Measurements from ENCODE around the gene MUC15.

- TF ChIP-seq, protein P1, sequence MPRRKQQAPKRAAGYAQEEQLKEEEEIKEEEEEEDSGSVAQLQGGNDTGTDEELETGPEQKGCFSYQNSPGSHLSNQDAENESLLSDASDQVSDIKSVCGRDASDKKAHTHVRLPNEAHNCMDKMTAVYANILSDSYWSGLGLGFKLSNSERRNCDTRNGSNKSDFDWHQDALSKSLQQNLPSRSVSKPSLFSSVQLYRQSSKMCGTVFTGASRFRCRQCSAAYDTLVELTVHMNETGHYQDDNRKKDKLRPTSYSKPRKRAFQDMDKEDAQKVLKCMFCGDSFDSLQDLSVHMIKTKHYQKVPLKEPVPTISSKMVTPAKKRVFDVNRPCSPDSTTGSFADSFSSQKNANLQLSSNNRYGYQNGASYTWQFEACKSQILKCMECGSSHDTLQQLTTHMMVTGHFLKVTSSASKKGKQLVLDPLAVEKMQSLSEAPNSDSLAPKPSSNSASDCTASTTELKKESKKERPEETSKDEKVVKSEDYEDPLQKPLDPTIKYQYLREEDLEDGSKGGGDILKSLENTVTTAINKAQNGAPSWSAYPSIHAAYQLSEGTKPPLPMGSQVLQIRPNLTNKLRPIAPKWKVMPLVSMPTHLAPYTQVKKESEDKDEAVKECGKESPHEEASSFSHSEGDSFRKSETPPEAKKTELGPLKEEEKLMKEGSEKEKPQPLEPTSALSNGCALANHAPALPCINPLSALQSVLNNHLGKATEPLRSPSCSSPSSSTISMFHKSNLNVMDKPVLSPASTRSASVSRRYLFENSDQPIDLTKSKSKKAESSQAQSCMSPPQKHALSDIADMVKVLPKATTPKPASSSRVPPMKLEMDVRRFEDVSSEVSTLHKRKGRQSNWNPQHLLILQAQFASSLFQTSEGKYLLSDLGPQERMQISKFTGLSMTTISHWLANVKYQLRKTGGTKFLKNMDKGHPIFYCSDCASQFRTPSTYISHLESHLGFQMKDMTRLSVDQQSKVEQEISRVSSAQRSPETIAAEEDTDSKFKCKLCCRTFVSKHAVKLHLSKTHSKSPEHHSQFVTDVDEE (CRISPR knock-in tag; IDR thresholded peaks at IDR 0.05), result no peak
- TF ChIP-seq, protein P2, sequence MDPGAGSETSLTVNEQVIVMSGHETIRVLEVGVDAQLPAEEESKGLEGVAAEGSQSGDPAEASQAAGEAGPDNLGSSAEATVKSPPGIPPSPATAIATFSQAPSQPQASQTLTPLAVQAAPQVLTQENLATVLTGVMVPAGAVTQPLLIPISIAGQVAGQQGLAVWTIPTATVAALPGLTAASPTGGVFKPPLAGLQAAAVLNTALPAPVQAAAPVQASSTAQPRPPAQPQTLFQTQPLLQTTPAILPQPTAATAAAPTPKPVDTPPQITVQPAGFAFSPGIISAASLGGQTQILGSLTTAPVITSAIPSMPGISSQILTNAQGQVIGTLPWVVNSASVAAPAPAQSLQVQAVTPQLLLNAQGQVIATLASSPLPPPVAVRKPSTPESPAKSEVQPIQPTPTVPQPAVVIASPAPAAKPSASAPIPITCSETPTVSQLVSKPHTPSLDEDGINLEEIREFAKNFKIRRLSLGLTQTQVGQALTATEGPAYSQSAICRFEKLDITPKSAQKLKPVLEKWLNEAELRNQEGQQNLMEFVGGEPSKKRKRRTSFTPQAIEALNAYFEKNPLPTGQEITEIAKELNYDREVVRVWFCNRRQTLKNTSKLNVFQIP (CRISPR knock-in tag; IDR thresholded peaks at IDR 0.05; ENCODE audit: borderline replicate concordance, low read depth), result no peak
- TF ChIP-seq ARNTL (CRISPR knock-in tag; IDR thresholded peaks at IDR 0.05; ENCODE audit: borderline replicate concordance, low read depth) (no peak), CSDC2 (CRISPR knock-in tag; IDR thresholded peaks at IDR 0.05) (no peak)
Observed at GRCh38 chr11:26599425-26599824, 27.4 kb upstream of the MUC15 start.

Data from SK-N-SH treated with all-trans-retinoic acid at 6 μM for 48 hours (cell line).